ENCODE results near the gene EPHA6. TPM values are rescaled to one million over a fixed set of nuclear protein-coding genes. Genes with fewer than 3 reads are reported as not detected.

Gene EPHA6
- total RNA-seq, 1 experiment from 2014 or later: 1.2 TPM

DNA sequence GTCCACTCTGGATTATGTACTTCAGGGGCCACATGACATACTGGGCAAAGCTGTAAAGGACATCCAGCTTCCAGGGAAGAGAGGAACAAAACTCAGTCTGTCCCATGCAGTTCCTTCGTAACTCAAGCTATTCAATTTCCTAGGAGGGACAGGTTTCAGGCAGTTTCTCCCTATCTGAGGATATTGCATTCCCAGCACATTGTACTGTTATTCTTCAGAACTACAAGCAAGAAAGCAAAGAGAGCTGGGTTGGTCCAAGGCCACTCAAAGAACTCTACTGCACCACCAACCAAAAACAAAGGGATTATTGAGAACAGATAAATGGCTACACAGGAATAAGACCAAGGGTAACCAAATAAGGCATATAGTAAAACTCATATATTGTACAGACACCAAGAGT, 832.5 kb downstream of the EPHA6 start:
- no peaks in the 10 kb centered on the region for H3K4me1 ChIP-seq (replicated peaks; ENCODE audit: insufficient read depth)
- TF ChIP-seq EZH2 (IDR thresholded peaks at IDR 0.05; ENCODE audit: low read depth): no peak
- TF ChIP-seq, protein P1, sequence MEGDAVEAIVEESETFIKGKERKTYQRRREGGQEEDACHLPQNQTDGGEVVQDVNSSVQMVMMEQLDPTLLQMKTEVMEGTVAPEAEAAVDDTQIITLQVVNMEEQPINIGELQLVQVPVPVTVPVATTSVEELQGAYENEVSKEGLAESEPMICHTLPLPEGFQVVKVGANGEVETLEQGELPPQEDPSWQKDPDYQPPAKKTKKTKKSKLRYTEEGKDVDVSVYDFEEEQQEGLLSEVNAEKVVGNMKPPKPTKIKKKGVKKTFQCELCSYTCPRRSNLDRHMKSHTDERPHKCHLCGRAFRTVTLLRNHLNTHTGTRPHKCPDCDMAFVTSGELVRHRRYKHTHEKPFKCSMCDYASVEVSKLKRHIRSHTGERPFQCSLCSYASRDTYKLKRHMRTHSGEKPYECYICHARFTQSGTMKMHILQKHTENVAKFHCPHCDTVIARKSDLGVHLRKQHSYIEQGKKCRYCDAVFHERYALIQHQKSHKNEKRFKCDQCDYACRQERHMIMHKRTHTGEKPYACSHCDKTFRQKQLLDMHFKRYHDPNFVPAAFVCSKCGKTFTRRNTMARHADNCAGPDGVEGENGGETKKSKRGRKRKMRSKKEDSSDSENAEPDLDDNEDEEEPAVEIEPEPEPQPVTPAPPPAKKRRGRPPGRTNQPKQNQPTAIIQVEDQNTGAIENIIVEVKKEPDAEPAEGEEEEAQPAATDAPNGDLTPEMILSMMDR (conservative IDR thresholded peaks at IDR 0.05): no peak
- H2AFZ ChIP-seq: no peak overlapping the region

DNA sequence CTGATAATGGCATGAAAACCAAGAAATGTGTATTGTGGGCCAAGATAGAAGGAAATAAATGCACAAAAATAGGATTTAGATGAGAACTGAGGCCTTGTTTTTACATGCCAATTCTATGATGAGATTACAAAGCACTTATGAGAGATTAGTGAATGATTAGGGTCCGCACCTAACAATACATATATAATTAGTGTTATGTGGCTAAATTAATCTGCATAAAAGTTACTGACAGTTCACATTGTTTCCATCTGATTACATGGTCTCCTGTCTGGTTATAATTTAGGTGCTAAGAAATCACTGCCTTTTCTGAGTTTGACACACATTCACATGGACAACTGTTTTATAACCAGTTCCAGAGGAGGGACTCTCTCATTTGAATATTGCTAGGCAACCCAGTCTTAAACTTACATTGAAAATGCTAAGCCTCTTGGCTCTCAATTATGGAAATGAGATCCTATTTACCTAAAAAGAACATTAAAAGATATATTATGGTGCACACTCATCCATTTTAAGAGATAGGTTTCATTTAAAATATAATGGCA, 833.1 kb downstream of the EPHA6 start:
- Histone ChIP-seq H4K20me1 (ENCODE audit: insufficient read depth) (no peaks in the 10 kb centered on the region), H3F3A (ENCODE audit: insufficient read depth, low read depth) (no peaks in the 10 kb centered on the region), H3K27me3 (ENCODE audit: insufficient read depth, low read depth) (no peaks in the 10 kb centered on the region), H2AFZ (no peak overlapping the region), H3K9me2 (ENCODE audit: insufficient read depth) (no peaks in the 10 kb centered on the region), H3K36me3 (ENCODE audit: low read depth) (no peaks in the 10 kb centered on the region), H3K4me1 (replicated peaks; ENCODE audit: insufficient read depth) (no peaks in the 10 kb centered on the region), H3K4me2 (no peak overlapping the region), H3K27ac (no peak overlapping the region), H3K9me3 (ENCODE audit: insufficient read depth, low read depth) (peaks cover 3% of the 10 kb centered on the region; the same call in 1 of the 2 replicates), H3K4me3 (no peak overlapping the region), H3K79me2 (ENCODE audit: low read depth) (no peaks in the 10 kb centered on the region)
- ChIA-PET POLR2A (ENCODE audit: unreplicated experiment) (no interaction called here), CTCF (no interaction called here)
- no peak for DNase-seq
- BruUV-seq (replicated peaks): no TSS peak
- no peak for TF ChIP-seq EZH2 (IDR thresholded peaks at IDR 0.05; ENCODE audit: low read depth)
- TF ChIP-seq, protein P1 (conservative IDR thresholded peaks at IDR 0.05): no peak
- intact Hi-C loops (cut with micrococcal nuclease; ENCODE audit: unreplicated experiment): no loop called here

More for the DNA sequence above, 832.5 kb downstream of the EPHA6 start:
- Histone ChIP-seq H3F3A (ENCODE audit: insufficient read depth, low read depth) (no peaks in the 10 kb centered on the region), H3K27me3 (ENCODE audit: insufficient read depth, low read depth) (no peaks in the 10 kb centered on the region), H3K4me3 (no peak overlapping the region), H3K36me3 (ENCODE audit: low read depth) (no peaks in the 10 kb centered on the region), H4K20me1 (ENCODE audit: insufficient read depth) (no peaks in the 10 kb centered on the region), H3K9me3 (ENCODE audit: insufficient read depth, low read depth) (peaks cover 3% of the 10 kb centered on the region; the same call in 1 of the 2 replicates), H3K79me2 (ENCODE audit: low read depth) (no peaks in the 10 kb centered on the region), H3K9me2 (ENCODE audit: insufficient read depth) (no peaks in the 10 kb centered on the region), H3K4me2 (no peak overlapping the region), H3K27ac (no peak overlapping the region)
- DNase-seq: no peak
- BruUV-seq (replicated peaks): no TSS peak
- POLR2A ChIA-PET (ENCODE audit: unreplicated experiment): no interaction called here
- intact Hi-C loops (cut with micrococcal nuclease; ENCODE audit: unreplicated experiment): no loop called here
- CTCF ChIA-PET: no interaction called here

DNA sequence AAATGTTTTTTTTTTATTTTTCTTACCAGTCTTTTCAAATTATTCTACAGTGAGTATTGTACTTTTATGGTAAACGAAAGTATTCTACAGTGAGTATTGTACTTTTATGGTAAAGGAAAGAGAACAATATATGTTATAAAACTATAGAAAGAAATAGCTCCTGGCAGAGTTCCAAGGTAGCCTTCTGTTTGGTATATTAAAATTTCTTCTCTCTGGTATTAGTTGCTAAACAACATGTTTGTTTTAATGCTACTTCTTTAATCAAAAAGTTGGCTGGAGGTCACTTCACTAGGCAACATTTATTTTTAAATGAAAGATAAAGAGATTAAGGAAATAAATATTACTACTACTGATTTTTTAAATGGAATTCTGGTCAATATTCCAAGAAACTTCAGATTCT, 841.6 kb downstream of the EPHA6 start:
- Histone ChIP-seq H3K4me2 (no peak overlapping the region), H3K27me3 (ENCODE audit: insufficient read depth, low read depth) (no peaks in the 10 kb centered on the region), H3K4me1 (replicated peaks; ENCODE audit: insufficient read depth) (no peaks in the 10 kb centered on the region), H3K4me3 (no peak overlapping the region), H3K9me2 (ENCODE audit: insufficient read depth) (no peaks in the 10 kb centered on the region), H3K27ac (no peak overlapping the region), H3K36me3 (ENCODE audit: low read depth) (no peaks in the 10 kb centered on the region), H3K79me2 (ENCODE audit: low read depth) (no peaks in the 10 kb centered on the region), H3F3A (ENCODE audit: insufficient read depth, low read depth) (no peaks in the 10 kb centered on the region), H3K9me3 (ENCODE audit: insufficient read depth, low read depth) (no peaks in the 10 kb centered on the region; the same call in 1 of the 2 replicates), H2AFZ (no peak overlapping the region), H4K20me1 (ENCODE audit: insufficient read depth) (no peaks in the 10 kb centered on the region)
- DNase-seq: no peak
- ChIA-PET POLR2A (ENCODE audit: unreplicated experiment) (interaction anchor here (0.6 kb wide), 1 partner anchor 372 kb away, joined by 3 read pairs; no protein-coding TSS in a partner anchor), CTCF (no interaction called here)
- no peak for TF ChIP-seq EZH2 (IDR thresholded peaks at IDR 0.05; ENCODE audit: low read depth)
- TF ChIP-seq, protein P1 (conservative IDR thresholded peaks at IDR 0.05): no peak
- intact Hi-C loops (cut with micrococcal nuclease; ENCODE audit: unreplicated experiment): no loop called here
- no TSS peak for BruUV-seq (replicated peaks)
